HG03432 (cell line): ENCODE results near the gene OR6N1.
A peak's percentile ranks its signal among the peaks of the same experiment; 100 is the strongest.

Experiments
- ATAC-seq: cut with Tn5 transposase; IDR thresholded peaks from one replicate; pipeline ENCODE4 v1.9.1; 2021; ENCODE audit warnings: mild to moderate bottlenecking, moderate library complexity; ENCODE audit not compliant: unreplicated experiment

The OR6N1 gene

GRCh38 chr1:158752155-158752712 lies 19.8 kb downstream of the OR6N1 start:
- no peak for ATAC-seq

- no peak for ATAC-seq
These were observed 36.1 kb downstream of the OR6N1 start for GRCh38 chr1:158735848-158736247.

GRCh38 chr1:158732524-158732923 lies 39.5 kb downstream of the OR6N1 start:
- no peak for ATAC-seq

- no peak for ATAC-seq
These were observed 40.3 kb downstream of the OR6N1 start for GRCh38 chr1:158731707-158732106.

- no peak for ATAC-seq
These were observed 41.5 kb downstream of the OR6N1 start for GRCh38 chr1:158730453-158730852.

GRCh38 chr1:158728510-158729225 lies 43.3 kb downstream of the OR6N1 start:
- ATAC-seq, result no peak

GRCh38 chr1:158724442-158724841 lies 47.6 kb downstream of the OR6N1 start:
- ATAC-seq, result no peak

- no peak for ATAC-seq
These were observed 51.4 kb downstream of the OR6N1 start, which contains the start of gene OR6K3 for GRCh38 chr1:158720620-158721019. OR6K3 (minus strand) TSS chr1:158720720; CDS start chr1:158718115, 2,605 bp downstream.

GRCh38 chr1:158719664-158720063 lies 52.3 kb downstream of the OR6N1 start:
- ATAC-seq, result no peak

- ATAC-seq, result no peak
These were observed 54.7 kb downstream of the OR6N1 start for GRCh38 chr1:158717344-158717743.

- ATAC-seq, result peak; percentile 91
These were observed 55.7 kb downstream of the OR6N1 start for GRCh38 chr1:158716335-158716734.

- ATAC-seq, result no peak
These were observed 57.2 kb downstream of the OR6N1 start for GRCh38 chr1:158714754-158715153.
